ENCODE measurements around the gene TEX10. TPM values are rescaled to one million over a fixed set of nuclear protein-coding genes. Genes with fewer than 3 reads are reported as not detected.

Gene TEX10
- total RNA-seq, 4 donors from 2014 or later = 11.8 to 16.7 (median 14.8) TPM

- H3K36me3 ChIP-seq = no peaks in the 10 kb centered on the region
- 96 to 99% methylated on average over 3 of the region's 3 CpGs for WGBS, 2 donors
- H3K4me1 ChIP-seq = no peaks in the 10 kb centered on the region
- no peak overlapping the region for H3K27ac ChIP-seq
- no peak for DNase-seq (ENCODE audit: low spot score in 2 of 2)
- no peaks in the 10 kb centered on the region for H3K27me3 ChIP-seq
- H3K9me3 ChIP-seq = no peaks in the 10 kb centered on the region
- TF ChIP-seq POLR2A (IDR thresholded peaks at IDR 0.05) = no peak
- TF ChIP-seq CTCF (IDR thresholded peaks at IDR 0.05) = no peak
- no peak for TF ChIP-seq EP300 (IDR thresholded peaks at IDR 0.05)
- no peak overlapping the region for H3K4me3 ChIP-seq
Measured at GRCh38 chr9:100372648-100373047, 19.9 kb upstream of the TEX10 start.

GRCh38 chr9:100370064-100370723 is 17.5 kb upstream of the TEX10 start:
- H3K36me3 ChIP-seq = no peaks in the 10 kb centered on the region
- no peaks in the 10 kb centered on the region for H3K4me1 ChIP-seq
- no peaks in the 10 kb centered on the region for H3K9me3 ChIP-seq
- WGBS, 2 donors = 96 to 98% methylated on average over 7 of the region's 7 CpGs
- no peak overlapping the region for H3K4me3 ChIP-seq
- H3K27ac ChIP-seq = no peak overlapping the region
- TF ChIP-seq EP300 (IDR thresholded peaks at IDR 0.05) (no peak), CTCF (IDR thresholded peaks at IDR 0.05) (no peak), POLR2A (IDR thresholded peaks at IDR 0.05) (no peak)
- no peaks in the 10 kb centered on the region for H3K27me3 ChIP-seq
- no peak for DNase-seq (ENCODE audit: low spot score in 2 of 2)

- Histone ChIP-seq H3K9me3 (no peaks in the 10 kb centered on the region), H3K4me3 (no peak overlapping the region), H3K4me1 (no peaks in the 10 kb centered on the region), H3K27me3 (no peaks in the 10 kb centered on the region), H3K27ac (no peak overlapping the region), H3K36me3 (no peaks in the 10 kb centered on the region)
- no peak for DNase-seq (ENCODE audit: low spot score in 2 of 2)
- 96 to 97% methylated on average over 9 of the region's 9 CpGs for WGBS, 2 donors
- no peak for TF ChIP-seq POLR2A (IDR thresholded peaks at IDR 0.05)
- no peak for TF ChIP-seq CTCF (IDR thresholded peaks at IDR 0.05)
- no peak for TF ChIP-seq EP300 (IDR thresholded peaks at IDR 0.05)
Measured at GRCh38 chr9:100368672-100369071, 15.9 kb upstream of the TEX10 start.

GRCh38 chr9:100366121-100366520 is 13.4 kb upstream of the TEX10 start:
- H3K27me3 ChIP-seq = no peaks in the 10 kb centered on the region
- H3K27ac ChIP-seq = no peak overlapping the region
- TF ChIP-seq CTCF (IDR thresholded peaks at IDR 0.05) (no peak), EP300 (IDR thresholded peaks at IDR 0.05) (no peak), POLR2A (IDR thresholded peaks at IDR 0.05) (no peak)
- no peaks in the 10 kb centered on the region for H3K4me1 ChIP-seq
- H3K4me3 ChIP-seq = no peak overlapping the region
- no peak for DNase-seq (ENCODE audit: low spot score in 2 of 2)
- 64 to 73% methylated on average over 5 of the region's 5 CpGs for WGBS, 2 donors
- H3K36me3 ChIP-seq = no peaks in the 10 kb centered on the region
- no peaks in the 10 kb centered on the region for H3K9me3 ChIP-seq

GRCh38 chr9:100364013-100364412 is 11.3 kb upstream of the TEX10 start:
- Histone ChIP-seq H3K9me3 (no peaks in the 10 kb centered on the region), H3K4me1 (no peaks in the 10 kb centered on the region), H3K27ac (no peak overlapping the region), H3K36me3 (no peaks in the 10 kb centered on the region), H3K4me3 (no peak overlapping the region), H3K27me3 (no peaks in the 10 kb centered on the region)
- no peak for DNase-seq (ENCODE audit: low spot score in 2 of 2)
- TF ChIP-seq CTCF (IDR thresholded peaks at IDR 0.05) (no peak), EP300 (IDR thresholded peaks at IDR 0.05) (no peak)
- WGBS, 2 donors = 92 to 96% methylated on average over 8 of the region's 8 CpGs
